ENCODE measurements around the gene DYNC2I2.
"Not testable (repeated sequence)": the region's sequence is repeated elsewhere in the genome, so short reads cannot be mapped to it uniquely, and the experiment has no call there.

Gene DYNC2I2

DNA sequence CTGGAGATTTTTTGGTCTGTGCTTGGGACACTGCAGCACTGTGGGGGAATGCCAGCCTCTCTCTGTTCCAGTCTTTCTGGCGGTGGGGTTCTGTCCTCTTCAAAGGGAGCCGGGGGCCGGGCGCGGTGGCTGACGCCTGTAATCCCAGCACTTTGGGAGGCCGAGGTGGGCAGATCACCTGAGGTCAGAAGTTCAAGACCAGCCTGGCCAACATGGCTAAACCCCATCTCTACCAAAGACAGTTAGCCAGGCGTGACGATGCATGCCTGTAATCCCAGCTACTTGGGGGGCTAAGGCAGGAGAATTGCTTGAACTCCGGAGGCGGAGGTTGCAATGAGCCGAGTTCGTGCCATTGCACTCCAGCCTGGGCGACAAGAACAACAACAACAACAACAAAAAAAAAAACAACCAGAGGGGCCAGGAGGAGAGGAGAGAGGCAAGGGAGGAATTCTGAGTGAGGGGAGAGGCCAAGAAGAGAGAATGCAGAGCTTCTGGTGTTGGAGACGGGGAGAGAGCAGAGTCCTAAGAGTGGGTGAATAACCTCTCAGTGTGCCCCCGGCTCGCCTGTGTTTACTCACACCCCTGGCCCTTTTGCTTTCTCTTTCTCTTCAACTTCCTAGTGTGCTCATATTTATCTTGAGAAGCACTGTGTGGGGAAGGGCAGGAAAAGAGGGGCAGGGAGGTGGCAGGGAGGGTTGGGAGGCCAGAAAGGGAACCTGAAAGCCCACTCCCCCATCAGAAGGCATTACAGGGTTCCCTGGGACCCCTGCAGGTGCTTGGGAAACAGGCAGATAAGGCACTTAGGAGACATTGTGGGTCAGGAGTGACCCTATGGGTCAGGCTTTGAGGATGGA lies 29.2 kb upstream of the DYNC2I2 start:
- DNase-seq = no peak

- DNase-seq = peak; percentile 53
Observed at GRCh38 chr9:128684325-128685199, 27.9 kb upstream of the DYNC2I2 start.

DNA sequence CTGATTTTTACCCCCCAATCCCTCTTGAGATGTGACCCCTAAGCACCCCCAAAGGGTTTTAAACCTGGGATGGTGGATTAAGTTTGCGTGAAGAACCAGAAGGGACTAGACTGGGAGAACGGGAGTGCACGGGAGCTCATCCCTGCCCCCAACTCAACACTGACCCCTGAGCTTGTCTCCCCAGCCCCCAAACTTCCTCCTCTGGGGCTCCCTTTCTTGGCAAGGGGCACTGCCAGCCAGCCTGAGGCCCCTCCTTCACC lies 27.3 kb upstream of the DYNC2I2 start:
- no peak for DNase-seq

- no peak for DNase-seq
Observed at GRCh38 chr9:128683340-128684064, 26.9 kb upstream of the DYNC2I2 start.

DNA sequence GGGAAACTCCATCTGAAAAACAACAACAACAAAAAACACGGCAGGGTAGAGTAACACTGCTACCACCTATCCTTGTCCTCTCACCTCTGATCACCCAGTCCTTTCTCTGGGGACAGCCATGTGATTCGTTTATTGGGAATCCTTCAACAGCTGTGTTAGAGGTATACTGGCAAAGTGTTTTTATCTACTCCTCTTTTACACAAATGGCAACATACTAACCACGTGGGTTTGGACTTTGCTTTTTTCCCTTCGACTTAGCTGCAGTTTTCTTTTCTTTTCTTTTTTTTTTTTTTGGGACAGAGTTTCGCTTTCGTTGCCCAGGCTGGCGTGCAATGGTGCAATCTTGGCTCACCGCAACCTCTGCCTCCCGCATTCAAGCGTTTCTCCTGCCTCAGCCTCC lies 21.1 kb upstream of the DYNC2I2 start:
- DNase-seq = no peak

DNA sequence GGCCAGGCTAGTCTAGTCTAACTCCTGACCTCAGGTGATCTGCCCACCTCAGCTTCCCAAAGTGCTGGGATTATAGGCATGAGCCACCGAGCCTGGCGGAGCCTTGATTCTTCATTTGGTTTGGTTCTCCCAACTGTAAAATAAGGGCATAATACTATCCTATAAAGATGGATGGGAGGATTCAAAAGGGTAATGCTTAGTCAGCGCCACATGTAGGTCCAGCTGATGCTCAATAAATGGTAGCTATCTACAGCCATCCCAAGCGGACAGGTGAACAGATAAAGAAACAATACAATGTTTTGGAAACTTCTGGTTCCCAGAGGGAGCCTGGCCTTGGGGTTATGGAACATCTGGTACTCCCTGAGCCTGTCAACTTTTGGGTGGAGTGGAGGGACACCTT lies 18.7 kb upstream of the DYNC2I2 start:
- DNase-seq = no peak

GRCh38 chr9:128669786-128670185 lies 13.1 kb upstream of the DYNC2I2 start:
- DNase-seq = no peak

DNA sequence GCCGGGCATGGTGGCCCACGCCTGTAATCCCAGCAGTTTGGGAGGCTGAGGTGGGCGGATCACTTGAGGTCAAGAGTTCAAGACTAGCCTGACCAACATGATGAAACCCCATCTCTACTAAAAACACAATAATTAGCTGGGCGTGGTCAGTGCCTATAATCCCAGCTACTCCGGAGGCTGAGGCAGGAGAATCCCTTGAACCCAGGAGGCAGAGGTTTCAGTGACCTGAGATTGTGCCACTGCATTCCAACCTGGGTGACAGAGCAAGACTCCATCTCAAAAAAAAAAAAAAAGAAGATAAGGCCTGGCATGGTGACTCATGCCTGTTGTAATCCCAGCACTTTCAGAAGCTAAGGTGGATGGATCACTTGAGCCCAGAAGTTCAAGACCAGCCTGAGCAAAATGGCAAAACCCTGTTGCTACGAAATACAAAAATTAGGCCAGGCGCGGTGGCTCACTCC lies 9.9 kb upstream of the DYNC2I2 start:
- not testable (repeated sequence) for DNase-seq

GRCh38 chr9:128657796-128658195 lies 1.1 kb upstream of the DYNC2I2 start:
- no peak for DNase-seq

GRCh38 chr9:128657344-128657704 lies 677 bp upstream of the DYNC2I2 start:
- no peak for DNase-seq

DNA sequence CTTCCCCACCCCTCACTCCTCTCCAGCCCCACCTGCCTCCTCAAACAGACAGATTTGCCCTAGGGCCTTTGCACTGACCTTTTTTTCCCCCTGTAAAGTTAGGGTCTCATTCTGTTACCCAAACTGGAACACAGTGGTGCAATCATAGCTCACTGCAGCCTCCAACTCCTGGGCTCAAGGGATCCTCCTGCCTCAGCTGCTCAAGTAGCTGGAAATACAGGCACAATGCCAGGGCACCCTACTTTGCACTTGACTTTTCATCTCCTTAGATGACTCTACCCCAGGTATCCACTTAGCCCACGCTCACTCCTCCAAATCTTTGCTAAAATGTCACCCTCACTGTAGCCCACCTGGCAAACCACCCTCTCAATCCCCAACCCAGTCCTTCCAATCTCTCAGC lies 2.2 kb downstream of the DYNC2I2 start:
- DNase-seq = no peak

GRCh38 chr9:128653908-128654307 lies 2.7 kb downstream of the DYNC2I2 start:
- no peak for DNase-seq

GRCh38 chr9:128651798-128652197 lies 4.8 kb downstream of the DYNC2I2 start:
- DNase-seq = no peak

- not testable (repeated sequence) for DNase-seq
Observed at GRCh38 chr9:128648206-128648605, 8.4 kb downstream of the DYNC2I2 start.

GRCh38 chr9:128643519-128644300 lies 12.9 kb downstream of the DYNC2I2 start:
- DNase-seq = no peak

- no peak for DNase-seq
Observed at GRCh38 chr9:128642675-128643245, 13.9 kb downstream of the DYNC2I2 start.

DNA sequence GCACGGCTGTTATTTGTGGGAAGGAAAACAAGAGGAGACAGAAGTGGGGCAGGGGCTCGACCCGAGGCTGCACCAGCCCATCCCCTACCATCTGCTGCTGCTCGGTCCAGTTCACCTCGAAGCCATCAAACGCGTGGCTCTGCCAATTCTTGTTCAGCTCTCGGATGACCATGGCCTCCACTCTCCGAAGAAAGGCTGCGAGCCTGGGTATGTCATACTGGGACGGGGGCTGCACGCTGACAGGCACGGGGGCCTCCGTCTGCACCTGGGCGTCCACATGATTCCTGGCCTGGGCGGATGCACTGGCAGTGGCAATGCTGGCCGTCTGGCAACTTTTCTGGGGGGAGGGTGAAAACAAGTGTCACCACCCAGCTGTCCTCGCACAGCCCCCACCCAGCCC lies 16.0 kb downstream of the DYNC2I2 start:
- DNase-seq = no peak

DNA sequence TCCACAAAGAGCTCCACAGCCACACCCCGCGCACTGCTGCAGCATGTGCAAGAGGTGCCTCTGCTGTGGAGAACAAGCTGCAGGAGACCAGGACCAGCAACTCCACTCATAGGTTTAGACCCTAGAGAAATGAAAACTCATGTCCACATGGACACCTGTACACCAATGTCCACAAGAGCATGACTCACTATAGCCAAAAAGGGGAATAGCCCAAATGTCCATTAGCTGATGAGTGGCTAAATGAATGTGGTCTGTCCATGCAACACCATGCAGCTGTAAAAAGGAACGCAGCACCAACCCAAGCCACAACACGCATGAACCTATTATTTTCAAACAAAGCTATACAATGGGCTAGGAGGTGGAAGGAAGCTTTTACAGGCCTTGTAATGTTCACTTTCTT lies 18.1 kb downstream of the DYNC2I2 start:
- DNase-seq = no peak

- DNase-seq = no peak
Observed at GRCh38 chr9:128637656-128638055, 19.0 kb downstream of the DYNC2I2 start.

DNA sequence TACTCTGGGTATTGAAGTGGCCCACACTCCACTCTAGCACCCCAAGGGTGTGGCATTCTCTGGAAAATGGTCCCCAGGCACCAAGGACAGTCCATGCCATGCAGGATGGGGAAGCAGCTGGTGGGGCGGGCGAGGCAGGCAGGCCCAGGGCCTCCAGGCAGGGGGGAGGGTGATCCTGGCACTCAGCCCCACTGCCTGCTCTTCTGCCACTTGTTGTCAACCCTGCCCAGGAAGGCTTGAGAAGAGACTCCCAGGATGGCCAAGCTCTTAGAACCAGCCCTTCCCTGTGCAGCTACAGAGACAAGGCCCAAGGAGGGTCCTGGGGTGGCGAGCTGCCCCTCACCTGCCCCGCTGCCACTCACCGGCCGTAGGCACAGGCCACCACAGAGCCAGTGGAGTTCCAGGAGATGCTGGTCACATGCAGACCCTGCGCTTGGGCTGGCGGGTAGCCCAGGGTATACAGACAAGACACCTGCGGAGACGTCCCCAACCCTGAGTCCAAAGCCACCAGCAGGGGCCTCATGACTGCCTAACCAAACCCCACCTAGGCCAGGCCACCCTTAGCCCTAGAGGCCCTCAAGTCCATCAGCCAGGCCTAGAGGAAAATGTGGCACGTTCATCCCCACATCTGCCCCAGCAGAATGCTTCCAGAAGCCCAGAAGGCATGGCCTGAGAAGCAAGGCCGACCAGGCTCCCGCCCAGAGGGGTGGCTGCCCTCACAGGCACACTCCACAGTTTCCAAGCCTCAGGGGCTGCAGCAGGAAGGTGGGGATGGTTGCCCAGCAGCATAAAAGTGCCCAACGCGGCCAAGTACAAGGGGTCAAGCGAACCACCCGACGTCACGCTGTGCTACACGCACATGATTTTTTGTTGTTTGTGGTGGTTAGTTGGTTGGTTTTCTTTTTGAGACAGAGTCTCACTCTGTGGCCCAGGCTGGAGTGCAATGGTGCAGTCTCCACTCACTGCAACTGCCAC lies 19.8 kb downstream of the DYNC2I2 start:
- no peak for DNase-seq

DNA sequence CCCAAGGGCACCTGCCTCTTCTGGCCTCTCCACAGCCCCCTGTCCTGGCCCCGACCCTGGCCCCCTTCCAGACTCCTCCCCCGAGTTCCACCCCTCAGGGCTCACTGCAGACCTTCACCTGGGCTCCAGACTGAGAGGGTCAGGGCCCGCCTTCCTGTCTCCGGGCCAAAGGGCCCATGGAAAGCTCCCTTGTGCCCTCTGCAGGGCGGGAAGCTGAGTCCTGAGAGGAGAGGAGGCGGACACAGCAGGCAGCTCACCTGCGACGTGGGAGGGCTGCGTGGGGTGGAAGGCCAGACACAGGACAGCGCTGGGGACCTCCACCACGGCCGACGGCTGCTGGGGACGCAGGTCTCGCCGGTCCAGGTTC lies 20.6 kb downstream of the DYNC2I2 start:
- DNase-seq = no peak
